DOHH2 (cell line): ENCODE measurements around the gene THEMIS2.
A peak's percentile ranks its signal among the peaks of the same experiment; 100 is the strongest.

Experiments used
- EZH2phosphoT487 ChIP-seq: fragments of 200-600 bp; sonication (generic); IDR thresholded peaks from 2 replicates; pipeline ENCODE4 v1.6.1; 2017; ENCODE audit warnings: borderline replicate concordance, mild to moderate bottlenecking, antibody characterized with exemption, low read length, moderate library complexity, mixed read lengths
- TF ChIP-seq, protein P1 (sequence below): fragments of 200-600 bp; sonication (generic); IDR thresholded peaks from one replicate; pipeline ENCODE4 v1.5.1; 2014; ENCODE audit warnings: antibody characterized with exemption, mild to moderate bottlenecking, low read depth, low read length; ENCODE audit not compliant: poor library complexity, severe bottlenecking

DNA sequence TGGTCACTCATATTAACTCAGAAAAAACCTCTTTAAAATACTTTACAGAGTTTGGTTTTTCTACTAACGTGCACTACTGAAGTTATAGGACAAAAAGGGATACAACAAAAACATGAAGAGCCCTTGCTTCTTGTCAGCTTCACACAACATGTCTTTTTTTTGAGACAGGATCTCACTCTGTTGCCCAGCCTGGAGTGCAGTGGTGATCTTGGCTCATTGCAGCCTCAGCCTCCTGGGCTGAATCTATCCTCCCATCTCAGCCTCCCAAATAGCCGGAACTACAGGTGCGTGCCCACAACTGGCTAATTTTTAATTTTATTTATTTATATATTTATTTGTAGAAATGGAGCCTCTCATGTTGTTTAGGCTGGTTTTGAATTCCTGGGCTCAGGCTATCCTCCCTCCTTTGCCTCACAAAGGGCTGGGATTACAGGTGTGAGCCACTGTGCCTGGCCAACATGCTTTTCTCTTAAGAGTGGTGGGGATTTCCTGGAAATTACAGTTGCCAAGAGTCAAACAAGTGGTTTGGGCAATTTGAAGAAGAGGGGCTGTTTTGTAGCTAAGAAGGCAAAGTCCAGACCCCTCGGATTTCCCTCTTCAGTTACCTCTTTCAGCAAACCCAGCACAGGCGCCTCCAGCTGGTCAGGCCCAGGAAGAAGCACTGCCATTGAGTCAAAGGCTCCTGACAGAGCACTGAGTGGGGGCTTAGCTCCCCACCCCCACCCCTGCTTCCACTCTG, 56.0 kb downstream of the THEMIS2 start:
- TF ChIP-seq, protein P1, sequence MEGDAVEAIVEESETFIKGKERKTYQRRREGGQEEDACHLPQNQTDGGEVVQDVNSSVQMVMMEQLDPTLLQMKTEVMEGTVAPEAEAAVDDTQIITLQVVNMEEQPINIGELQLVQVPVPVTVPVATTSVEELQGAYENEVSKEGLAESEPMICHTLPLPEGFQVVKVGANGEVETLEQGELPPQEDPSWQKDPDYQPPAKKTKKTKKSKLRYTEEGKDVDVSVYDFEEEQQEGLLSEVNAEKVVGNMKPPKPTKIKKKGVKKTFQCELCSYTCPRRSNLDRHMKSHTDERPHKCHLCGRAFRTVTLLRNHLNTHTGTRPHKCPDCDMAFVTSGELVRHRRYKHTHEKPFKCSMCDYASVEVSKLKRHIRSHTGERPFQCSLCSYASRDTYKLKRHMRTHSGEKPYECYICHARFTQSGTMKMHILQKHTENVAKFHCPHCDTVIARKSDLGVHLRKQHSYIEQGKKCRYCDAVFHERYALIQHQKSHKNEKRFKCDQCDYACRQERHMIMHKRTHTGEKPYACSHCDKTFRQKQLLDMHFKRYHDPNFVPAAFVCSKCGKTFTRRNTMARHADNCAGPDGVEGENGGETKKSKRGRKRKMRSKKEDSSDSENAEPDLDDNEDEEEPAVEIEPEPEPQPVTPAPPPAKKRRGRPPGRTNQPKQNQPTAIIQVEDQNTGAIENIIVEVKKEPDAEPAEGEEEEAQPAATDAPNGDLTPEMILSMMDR = peak; percentile 21
- TF ChIP-seq EZH2phosphoT487 = no peak
